HTERT RPE-1 (cell line): ENCODE results near the gene KRTAP4-4.

Source experiments
- in situ Hi-C: fragments of 300-500 bp; cut with MboI; formaldehyde crosslinking; loops from 4 replicates; pipeline ENCODE4 v1.14.3; 2020; ENCODE audit warnings: low sequenced_read_pairs

The KRTAP4-4 gene

DNA sequence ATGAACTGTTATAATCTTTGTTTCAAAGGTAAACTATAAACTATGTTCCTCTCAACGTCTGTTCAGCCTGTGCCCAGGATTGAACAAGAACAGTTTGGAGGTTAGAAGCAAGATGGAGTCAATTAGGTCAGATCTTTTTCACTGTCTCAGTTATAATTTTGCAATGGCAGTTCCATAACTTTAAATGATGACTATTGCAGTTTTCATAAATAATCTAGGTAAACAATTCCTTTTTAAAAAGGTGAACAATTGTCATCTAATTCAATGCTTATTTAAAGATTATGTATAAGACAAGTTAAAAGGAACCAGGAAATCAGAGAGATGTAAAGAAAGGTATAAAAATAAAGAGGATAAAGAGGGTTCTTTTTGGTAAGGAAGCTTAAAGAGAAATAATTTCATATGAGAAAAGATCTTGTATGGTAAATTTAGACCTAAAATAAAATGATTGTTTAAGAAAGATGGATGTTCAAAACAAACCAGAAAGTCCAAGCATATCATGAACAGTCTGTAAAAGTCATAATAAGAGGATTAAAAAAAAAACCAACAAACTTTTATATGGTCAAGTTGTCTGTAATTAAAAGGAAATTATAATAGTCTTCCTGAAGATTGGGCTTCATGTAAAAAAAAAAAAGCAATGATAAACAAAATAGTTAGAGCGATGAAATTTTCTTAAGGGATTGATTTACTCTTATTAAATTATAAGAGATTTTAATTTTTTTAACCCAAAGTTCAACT is 49.2 kb downstream of the KRTAP4-4 start:
- in situ Hi-C loops, result no loop called here
